GM19395 (cell line): Measurements from ENCODE around the gene PIK3R2.
"Not testable (repeated sequence)": the region's sequence is repeated elsewhere in the genome, so short reads cannot be mapped to it uniquely, and the experiment has no call there.

ENCODE experiments used
- ATAC-seq: cut with Tn5 transposase; IDR thresholded peaks from one replicate; pipeline ENCODE4 v1.9.1; 2021; ENCODE audit warnings: mild to moderate bottlenecking, moderate library complexity; ENCODE audit not compliant: unreplicated experiment

PIK3R2 gene

GRCh38 chr19:18152817-18153555 lies at the start of gene PIK3R2:
TSS of gene PIK3R2 (plus strand) at chr19:18153163. CDS start at chr19:18155880, 2,717 bp downstream.
- peak; percentile 82 for ATAC-seq

- peak; percentile 13 for ATAC-seq
These were observed 48.2 kb upstream of the PIK3R2 start for GRCh38 chr19:18104793-18105131.

DNA sequence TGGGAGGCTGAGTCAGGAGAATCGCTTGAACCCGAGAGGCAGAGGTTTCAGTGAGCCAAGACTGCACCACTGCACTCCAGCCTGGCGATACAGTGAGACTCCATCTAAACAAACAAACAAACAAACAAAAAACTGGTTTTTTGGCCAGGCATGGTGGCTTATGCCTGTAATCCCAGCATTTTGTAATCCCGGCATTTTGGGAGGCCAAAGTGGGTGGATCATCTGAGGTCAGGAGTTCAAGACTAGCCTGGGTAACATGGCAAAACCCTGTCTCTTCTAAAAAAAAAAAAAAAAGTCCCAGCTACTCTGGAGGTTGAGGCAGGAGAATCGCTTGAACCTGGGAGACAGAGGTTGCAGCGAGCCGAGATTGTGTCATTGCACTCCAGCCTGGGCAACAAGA lies 47.7 kb upstream of the PIK3R2 start:
- ATAC-seq: not testable (repeated sequence)

GRCh38 chr19:18107235-18107634 lies 45.7 kb upstream of the PIK3R2 start:
- ATAC-seq: no peak

- no peak for ATAC-seq
These were observed 44.1 kb upstream of the PIK3R2 start for GRCh38 chr19:18108897-18109296.

DNA sequence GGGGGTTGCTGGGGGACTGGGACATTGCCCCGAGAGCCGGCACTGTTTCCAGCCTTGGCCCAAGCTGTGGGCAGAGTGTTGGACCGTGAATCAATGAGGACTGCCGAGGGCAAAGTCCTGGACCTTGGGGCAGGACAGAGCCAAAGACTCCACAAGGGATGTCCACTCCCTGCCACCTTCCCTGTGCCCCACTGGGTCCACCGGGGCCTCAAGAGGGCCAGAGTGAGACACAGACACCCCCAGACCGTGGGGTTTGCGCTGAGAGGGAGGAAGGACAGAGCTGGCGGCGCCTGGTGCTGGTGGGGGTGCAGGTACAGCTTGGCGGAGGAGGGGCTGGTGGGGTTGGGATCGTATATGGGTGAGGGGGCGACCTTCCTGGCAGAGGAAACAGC lies 43.6 kb upstream of the PIK3R2 start:
- ATAC-seq: no peak

- ATAC-seq: no peak
These were observed 43.0 kb upstream of the PIK3R2 start for GRCh38 chr19:18109733-18110608.

GRCh38 chr19:18110609-18111232 lies 42.2 kb upstream of the PIK3R2 start:
- ATAC-seq: no peak

DNA sequence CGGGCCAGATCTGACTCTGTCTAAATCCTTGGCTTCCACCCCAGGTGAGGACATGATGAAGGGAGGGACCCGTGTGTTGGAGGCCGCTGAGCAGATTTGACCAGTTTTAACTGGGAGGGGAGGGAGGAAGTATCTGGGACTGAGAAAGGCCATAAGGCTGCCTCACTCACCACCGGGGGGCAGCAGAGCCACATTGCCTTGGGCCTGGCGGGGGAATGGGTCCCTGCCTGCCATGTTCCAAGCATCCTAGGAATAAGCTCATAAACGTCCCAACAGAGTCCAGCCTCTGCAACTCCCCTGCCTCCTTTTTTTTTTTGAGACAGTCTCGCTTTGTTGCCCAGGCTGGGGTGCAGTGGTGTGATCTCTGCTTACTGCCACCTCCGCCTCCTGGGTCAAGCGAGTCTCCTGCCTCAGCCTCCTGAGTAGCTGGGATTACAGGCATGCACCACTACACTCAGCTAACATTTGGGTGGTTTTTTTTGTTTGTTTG lies 39.9 kb upstream of the PIK3R2 start:
- no peak for ATAC-seq

DNA sequence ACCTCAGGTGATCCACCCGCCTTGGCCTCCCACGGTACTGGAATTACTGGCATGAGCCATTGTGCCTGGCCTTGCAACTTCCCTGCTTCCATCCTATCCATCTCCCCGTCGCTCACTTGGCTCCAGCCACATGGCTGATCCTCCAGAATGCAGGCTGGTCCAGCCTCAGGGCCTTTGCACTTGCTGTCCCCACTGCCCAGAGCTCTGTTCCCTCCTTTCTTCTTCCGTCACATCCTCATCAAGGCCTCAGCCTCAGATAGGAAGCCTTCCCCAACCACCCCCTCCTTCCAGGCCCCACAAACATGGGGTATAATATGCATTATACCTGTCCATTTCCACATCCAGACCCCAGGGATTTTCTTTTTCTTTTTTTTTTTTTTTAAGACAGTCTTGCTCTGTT lies 39.1 kb upstream of the PIK3R2 start:
- no peak for ATAC-seq

GRCh38 chr19:18114483-18114882 lies 38.5 kb upstream of the PIK3R2 start:
- no peak for ATAC-seq

GRCh38 chr19:18117364-18117691 lies 35.6 kb upstream of the PIK3R2 start:
- ATAC-seq: peak; percentile 11

- peak; percentile 73 for ATAC-seq
These were observed 35.1 kb upstream of the PIK3R2 start for GRCh38 chr19:18117692-18118378.

DNA sequence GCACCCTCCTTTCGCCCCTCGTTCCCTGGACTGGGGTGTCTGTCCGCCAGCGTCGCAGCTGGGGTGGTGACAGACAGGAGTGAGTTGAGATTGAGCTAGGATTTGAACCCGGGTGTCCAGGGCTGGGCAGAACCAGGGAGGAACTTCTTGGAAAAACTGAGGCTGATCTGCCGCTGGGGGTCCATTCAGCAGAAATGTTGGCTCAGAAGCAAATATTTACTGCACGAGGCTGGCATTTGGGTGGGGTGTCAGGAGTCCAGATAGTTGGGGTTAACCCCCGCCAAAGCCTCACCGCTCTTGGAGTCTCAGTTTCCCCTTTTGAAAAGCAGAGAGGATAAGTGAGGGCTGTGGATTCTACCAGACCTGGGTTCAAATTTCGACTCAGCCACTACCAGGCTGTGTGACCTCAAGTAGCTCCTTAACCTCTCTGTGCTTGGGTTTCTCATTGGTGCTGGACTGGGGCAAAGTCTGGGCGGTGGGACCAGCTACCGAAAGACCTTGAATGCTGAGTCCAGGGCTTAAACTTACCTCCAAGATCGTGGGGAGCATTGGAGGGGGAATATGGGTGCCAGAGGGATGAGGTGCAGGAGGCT lies 34.4 kb upstream of the PIK3R2 start:
- no peak for ATAC-seq

- ATAC-seq: no peak
These were observed 33.8 kb upstream of the PIK3R2 start for GRCh38 chr19:18119013-18119716.

DNA sequence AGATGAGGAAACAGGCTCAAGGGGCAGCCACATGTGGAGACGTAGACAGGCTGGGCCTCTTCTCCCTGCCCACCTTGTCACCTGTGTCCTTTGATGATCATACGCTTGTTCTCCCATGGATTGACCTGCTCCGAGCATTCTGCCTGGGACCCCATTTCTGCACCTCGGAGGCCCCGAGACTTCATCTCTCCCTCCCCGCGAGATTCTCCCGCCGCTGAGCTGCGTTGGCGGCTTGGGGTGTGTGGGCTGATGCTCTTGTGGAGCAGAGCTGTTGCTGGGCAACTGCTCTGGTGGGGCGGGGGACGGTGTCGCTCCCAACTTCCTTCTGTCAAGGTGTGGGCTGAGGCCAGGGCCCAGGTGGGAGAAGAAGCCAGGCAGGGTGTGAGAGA lies 33.3 kb upstream of the PIK3R2 start:
- ATAC-seq: no peak

DNA sequence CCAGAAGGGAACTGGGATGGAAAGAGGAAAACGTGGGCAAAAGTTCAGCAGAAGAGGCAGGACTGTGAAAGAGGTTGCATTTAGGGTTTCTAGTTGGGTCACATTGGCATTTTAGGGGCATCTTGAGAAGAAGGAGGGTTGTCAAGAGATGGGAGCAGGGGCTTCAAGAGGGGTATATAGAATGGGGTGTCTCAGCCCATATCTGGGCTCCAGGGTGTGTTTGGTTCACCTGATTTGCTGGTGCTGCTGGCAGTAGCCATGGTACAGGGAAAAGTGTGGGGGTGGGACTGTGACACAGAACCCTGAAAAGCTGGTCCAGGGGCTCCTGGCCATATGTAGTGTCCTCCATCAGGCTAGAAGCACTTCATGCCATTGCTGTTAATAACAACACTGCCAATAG lies 32.8 kb upstream of the PIK3R2 start:
- no peak for ATAC-seq

DNA sequence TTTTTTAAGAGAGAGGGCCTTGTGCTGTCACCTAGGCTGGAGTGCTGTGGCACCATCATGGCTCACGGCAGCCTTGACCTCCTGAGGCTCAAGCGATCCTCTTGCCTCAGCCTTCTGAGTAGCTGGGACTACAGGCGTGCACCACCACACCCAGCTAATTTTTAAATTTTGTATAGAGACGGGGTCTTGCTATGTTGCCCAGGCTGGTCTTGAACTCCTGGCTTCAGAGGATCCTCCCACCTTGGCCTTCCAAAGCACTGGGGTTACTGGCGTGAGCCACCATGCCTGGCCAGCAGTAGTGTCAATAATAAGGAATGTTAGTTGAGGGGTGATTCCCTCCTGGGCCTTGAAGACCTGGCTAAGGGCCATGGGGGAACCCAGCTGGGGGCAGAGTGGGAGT lies 31.8 kb upstream of the PIK3R2 start:
- ATAC-seq: no peak

DNA sequence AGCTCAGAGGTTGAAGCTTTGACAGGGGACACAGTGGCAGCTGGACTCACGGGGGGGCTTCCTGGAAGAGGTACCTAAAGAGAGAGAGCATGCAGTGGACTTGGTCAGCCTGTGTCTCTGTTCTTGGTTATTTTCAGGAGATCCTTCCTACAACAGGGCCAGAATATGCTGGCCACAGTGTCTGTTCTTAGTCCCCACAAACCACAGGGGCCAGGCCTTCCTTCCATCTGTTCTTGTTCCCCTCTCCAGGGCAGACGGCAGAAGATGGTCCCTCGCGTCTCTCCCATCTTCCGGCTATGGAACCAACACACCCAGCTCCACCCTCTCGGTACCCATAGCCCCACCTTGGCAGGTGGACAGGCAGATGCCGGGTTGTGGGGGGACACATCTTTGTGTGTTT lies 30.5 kb upstream of the PIK3R2 start:
- no peak for ATAC-seq
